GM19035 (cell line): ENCODE data around the gene CRYBA2.

Source experiments
- ATAC-seq: cut with Tn5 transposase; IDR thresholded peaks from one replicate; pipeline ENCODE4 v1.9.1; 2021; ENCODE audit not compliant: unreplicated experiment

The CRYBA2 gene

GRCh38 chr2:218993345-218994315 is at the start of gene CRYBA2:
Gene CRYBA2 (minus strand): TSS chr2:218993422. CDS start chr2:218993176, 246 bp downstream.
- ATAC-seq = no peak

- ATAC-seq = no peak
Observed at GRCh38 chr2:219042750-219043149, 49.5 kb upstream of the CRYBA2 start.

DNA sequence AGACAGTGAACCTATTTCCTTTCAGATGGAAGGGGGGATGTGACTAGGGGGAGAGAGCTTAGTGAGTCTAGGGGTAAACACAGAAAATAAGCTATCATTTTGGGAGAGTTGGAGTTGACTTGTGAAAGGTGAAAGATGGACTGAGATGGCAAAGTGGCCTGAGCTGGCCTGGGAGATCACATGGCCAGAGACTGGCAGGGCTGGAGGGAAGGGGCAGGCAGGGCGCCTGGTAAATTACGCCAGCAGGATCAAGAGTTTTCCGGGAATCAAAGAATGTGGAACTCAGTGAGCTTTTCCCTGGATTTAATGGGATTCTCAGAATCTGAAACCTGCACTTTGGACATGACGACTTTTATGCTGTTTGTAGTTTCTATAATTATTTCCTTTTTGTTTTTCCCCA is 48.9 kb upstream of the CRYBA2 start:
- ATAC-seq = no peak

GRCh38 chr2:219041252-219041651 is 48.0 kb upstream of the CRYBA2 start, which contains the start of gene CFAP65:
Gene CFAP65 (minus strand): TSS chr2:219041516. CDS start chr2:219039048, 2,468 bp downstream.
- no peak for ATAC-seq

GRCh38 chr2:219038600-219038999 is 45.4 kb upstream of the CRYBA2 start:
- no peak for ATAC-seq

- no peak for ATAC-seq
Observed at GRCh38 chr2:219037783-219038499, 44.7 kb upstream of the CRYBA2 start.

- ATAC-seq = no peak
Observed at GRCh38 chr2:219035942-219036341, 42.7 kb upstream of the CRYBA2 start.

- ATAC-seq = no peak
Observed at GRCh38 chr2:219034823-219035222, 41.6 kb upstream of the CRYBA2 start.

DNA sequence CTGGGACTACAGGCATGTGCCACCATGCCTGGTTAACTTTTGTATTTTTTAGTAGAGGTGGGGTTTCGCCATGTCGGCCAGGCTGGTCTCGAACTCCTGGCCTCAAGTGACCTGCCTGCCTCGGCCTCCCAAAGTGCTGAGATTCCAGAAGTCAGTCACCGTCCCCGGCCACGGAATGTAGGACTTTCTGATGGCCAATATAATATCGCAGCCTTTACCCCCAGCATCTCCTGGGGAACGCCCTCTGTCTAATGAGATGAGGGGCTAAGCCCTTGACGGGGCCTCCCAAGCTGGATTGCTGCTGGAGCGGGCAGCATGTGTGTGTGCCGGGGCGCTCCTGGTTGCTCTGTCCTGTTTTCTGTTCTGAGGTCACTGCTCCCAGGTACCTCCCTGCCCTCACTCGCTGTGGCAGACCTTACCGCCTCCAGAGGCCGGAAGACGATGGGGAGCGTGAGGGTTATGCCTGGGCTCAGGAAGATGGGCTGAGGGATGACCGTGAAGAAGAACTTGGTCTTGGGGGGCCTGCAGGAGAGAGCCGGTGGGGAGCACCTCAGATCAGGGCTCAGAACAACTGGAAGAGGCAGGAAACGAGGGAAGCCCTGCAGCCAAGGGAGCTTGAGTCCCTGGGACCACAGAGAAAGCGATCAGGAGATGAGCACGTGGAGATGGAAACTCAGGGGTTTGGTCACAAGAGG is 39.0 kb upstream of the CRYBA2 start:
- no peak for ATAC-seq

DNA sequence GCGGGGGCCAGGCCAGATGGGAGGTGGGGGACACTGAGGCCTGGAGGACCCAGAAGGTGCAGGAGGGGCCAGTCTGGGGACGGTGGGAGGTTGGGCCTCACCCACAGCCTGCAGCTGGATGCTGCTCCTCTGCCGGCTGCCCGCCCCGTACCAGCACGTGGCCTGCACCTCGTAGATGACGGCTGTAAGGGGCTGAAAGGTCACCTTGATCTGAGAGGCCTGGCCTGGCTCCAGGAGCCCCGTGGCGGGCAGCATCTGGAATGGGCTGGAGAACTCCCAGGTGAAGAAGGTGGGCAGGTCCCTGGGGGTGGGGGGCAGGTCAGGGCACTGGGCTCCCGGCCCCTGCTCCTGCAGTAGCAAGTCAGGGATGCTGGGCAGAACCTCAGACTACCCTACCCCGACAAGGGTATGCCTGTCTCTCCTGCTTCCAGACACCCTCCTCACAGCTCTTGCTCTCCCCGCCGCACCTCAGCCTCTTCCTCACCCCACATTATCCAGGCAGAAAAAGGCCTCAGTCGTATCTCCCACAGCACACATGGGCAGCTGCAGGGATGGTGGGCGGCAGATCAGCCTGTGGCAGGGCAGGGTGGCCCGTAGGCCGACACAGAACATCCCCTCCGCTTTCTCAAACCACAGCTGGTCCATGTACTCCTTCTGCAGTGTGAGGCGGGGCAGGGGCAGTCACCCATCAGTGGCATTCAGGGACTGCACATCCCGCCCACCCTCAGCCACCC is 38.0 kb upstream of the CRYBA2 start:
- ATAC-seq = no peak

- no peak for ATAC-seq
Observed at GRCh38 chr2:219030177-219030940, 37.1 kb upstream of the CRYBA2 start.

DNA sequence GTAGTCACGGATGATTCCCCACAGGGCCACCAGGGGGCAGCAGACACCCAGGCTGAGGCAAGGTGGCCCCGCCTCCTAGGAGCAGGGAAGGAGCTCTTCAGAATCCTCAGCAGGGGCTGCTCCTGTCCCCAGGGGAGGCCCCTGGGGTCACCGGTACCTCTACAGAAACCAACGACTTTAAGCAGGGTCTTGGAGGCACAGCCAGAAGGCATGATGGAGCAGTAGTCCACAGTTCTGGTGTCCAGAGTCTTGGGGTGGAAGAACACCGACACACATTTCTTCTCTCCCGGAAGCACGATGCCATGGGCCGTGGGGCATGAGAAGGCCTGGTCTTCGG is 36.6 kb upstream of the CRYBA2 start:
- ATAC-seq = no peak

GRCh38 chr2:219028996-219029828 is 36.0 kb upstream of the CRYBA2 start:
- no peak for ATAC-seq

GRCh38 chr2:219028141-219028540 is 34.9 kb upstream of the CRYBA2 start:
- no peak for ATAC-seq

- no peak for ATAC-seq
Observed at GRCh38 chr2:219027511-219028055, 34.4 kb upstream of the CRYBA2 start.

DNA sequence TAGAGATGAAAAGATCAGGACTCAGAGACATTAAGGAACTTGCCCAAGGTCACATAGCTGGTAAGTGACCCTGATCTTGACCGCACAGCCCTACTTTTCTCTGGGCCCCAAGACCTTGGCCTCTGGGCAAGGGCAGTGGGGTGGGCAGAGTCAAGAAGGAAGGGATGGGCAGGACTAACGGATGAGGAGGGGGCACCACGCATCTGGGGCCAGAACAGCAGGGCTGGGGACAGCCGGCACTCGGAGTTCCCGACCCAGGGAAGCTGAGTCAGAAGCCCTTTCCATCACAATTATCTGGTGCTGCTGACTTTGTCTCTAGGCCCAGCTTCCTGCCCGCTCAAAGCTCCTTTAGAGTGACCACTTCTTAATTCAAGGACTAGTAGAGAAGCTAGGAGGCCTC is 33.7 kb upstream of the CRYBA2 start:
- ATAC-seq = no peak

DNA sequence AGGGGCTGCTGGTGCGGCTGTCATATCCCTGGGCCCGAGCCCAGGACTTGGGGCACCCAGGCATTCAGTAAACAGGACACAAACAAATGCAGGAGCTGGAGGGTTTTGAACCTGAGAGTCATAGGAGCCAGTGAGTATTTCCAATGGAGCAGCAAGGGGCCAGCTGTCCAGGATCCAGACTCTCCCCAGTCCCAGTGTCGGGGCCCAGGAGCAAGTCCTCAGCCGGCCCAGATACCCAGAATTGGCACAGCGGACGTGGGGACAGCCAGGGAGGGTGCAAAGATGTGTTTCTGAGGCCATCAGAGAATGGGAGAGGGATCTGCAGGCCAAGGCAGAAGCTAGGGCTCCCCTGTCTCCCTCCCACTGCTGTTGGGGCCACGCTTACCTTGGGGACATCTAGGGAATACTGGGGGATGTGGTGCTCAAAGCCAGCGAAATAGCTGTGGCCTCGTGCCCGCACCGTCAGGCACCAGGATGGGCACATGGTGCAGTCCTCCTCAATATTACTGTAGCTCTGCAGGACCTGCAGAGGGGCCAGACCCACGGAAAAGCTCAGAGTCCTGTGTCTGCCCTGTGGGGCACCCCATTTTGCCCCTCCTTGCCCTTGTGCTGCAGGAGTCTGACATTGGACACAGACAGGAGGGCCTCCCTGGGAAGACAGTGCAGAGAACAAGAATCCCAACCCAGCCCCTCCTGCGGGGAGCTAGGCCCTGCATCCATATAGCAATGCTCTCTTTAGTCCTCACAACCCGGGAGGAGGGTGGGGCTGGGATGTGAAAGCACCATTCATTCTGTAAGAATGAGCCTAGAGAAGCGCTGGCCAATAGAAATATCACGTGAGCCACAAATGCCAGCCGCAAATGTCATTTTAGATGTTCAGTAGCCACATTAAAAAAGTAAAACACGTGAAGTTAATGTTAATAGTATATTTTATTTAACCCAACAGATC is 32.7 kb upstream of the CRYBA2 start:
- ATAC-seq = no peak

DNA sequence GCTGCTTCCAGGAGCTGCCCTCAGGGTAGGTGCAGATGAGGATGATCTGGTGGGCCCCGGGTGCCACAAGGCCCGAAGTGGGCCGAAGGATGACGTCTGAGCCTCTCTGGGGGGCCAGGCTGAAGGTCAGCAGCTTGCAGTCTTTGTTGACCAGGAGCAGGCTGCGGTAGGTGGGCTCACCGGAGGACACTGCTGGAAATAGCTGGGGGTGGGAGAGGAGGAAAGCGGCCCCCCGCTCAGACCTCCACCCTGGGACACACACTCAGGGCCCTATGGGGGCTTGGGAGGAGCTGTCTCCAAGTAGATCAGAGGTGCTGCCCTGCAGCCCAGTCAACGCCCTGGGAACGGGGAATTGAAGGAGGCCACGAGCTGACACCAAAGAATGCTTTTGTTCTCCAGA is 30.8 kb upstream of the CRYBA2 start:
- no peak for ATAC-seq
